GM10266 (cell line): ENCODE measurements around the gene HLF.

Source experiments
- DNase-seq: peaks from one replicate; pipeline ENCODE4 v3.0.0; 2012; ENCODE audit errors: extremely low spot score
- CTCF ChIP-seq: IDR thresholded peaks from 2 replicates; pipeline ENCODE4 v1.5.1; 2012; ENCODE audit warnings: mild to moderate bottlenecking, low read depth; ENCODE audit not compliant: control insufficient read depth, insufficient read depth; ENCODE audit errors: missing control alignments

Gene HLF

GRCh38 chr17:55271223-55271571 lies 6.4 kb downstream of the HLF start:
- no peak for TF ChIP-seq CTCF

DNA sequence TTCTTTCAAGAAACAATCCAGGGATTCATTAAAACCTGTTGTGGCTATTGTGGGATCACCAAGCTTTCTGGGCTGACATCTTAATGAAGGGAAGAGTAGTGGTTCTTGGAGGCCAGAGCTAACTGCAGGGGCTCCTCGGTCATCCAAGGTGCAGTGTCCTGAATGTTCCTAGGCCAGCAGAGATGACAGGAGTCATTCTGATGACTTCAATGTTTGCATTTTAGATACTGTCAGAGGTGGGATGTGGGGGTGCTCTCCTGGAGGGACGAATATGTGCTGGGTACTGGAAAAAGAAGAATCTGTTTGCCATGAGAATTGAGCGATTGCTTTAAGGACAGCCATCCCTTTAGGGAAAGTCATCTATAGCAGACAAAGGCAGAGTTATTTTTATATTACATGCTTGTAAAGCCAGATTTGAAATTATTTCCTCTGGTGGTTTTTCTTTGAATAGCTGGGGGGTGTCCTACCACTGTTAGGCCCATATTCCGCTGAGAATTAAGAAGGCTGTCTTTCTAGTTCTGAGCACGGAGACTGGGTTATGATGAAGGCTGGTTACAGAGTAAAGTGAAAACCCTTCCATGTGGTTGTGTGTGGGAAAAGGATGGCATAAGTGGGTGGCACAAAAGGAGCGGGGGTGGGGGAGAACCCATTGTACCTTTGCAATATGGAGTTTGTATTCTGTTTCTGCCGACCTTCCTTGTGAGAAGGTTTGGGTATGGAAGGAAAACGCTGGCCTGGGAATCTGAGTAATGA lies 7.4 kb downstream of the HLF start:
- TF ChIP-seq CTCF, result no peak
- no peak for DNase-seq

More at GRCh38 chr17:55271223-55271571, 6.4 kb downstream of the HLF start:
- DNase-seq, result no peak

GRCh38 chr17:55272711-55273578 lies 8.2 kb downstream of the HLF start:
- no peak for TF ChIP-seq CTCF
- no peak for DNase-seq

DNA sequence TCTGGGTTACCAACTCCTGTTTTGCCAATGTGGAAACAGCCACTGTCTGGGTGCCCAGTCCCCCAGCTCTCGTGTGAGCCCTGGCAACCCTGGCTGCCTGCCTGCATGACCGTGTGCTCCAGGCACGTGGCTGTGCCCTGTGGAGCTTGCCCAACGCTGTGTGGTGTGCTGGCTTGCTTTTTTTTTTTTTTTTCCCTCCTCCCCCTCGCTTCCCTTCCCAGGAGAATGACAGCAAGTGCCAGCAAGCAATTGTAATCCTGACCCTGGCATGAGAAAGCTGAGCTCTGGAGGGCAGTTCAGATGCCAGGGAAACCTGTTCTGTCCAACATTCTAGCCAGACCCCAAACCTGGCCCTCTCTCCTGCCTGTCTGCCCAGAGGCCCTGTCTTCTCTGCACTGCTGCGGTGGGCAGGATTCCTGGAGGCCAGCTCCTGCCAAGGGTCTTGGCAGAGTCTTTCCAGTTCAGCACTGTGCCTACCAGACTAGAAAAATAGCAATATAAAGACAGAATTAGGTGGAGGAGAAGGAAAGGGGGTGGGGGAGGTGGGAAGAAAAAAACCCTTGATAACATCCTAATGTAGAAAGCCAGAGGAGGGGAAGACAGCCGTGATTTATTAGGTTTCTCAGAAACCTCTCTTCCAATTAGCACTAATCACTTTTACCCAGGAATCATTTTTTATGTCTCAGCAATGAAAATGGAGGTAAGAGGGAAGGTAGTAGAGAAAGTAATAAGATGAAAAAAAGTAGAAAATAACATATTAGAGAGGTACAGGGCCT lies 9.0 kb downstream of the HLF start:
- TF ChIP-seq CTCF, result no peak
- DNase-seq, result no peak

- TF ChIP-seq CTCF, result no peak
- no peak for DNase-seq
These were observed 9.8 kb downstream of the HLF start for GRCh38 chr17:55274355-55275255.
